Natural killer cell treated with Interleukin-12 subunit alpha and Interleukin-12 subunit beta and Interleukin-15 and Interleukin-18, amount 100 ng/mL, for 72 hours (primary cell): ENCODE results near the gene PLD4. TPM values are rescaled to one million over a fixed set of nuclear protein-coding genes. Genes with fewer than 3 reads are reported as not detected.

Experiments
- ATAC-seq, 2 donors: fragments of 150-1000 bp; cut with Tn5 transposase in 1 of 2; sonication (Bioruptor Pico), chemical (Tn5 transposase) in 1 of 2; 2 replicates each; pipeline ENCODE4 v1.10.0; 2021
- DNase-seq: peaks from one replicate; pipeline ENCODE4 v3.0.0; 2022; ENCODE audit warnings: low spot score
- H3K27ac Mint-ChIP-seq, 2 donors: 1 replicate in 1 of 2; 2 replicates in 1 of 2; pipeline ENCODE4 v1.8.0; 2022; ENCODE audit warnings: mixed read lengths in 2 of 2, mild to moderate bottlenecking in 1 of 2, moderate library complexity in 1 of 2
- H3K27me3 Mint-ChIP-seq, 2 donors: 1 replicate in 1 of 2; 2 replicates in 1 of 2; pipeline ENCODE4 v1.8.0; 2022; ENCODE audit warnings: mixed read lengths in 2 of 2
- H3K36me3 Mint-ChIP-seq: one replicate; pipeline ENCODE4 v1.8.0; 2022; ENCODE audit warnings: mixed read lengths
- H3K4me1 Mint-ChIP-seq, 2 donors: 1 replicate in 1 of 2; 2 replicates in 1 of 2; pipeline ENCODE4 v1.8.0; 2022; ENCODE audit warnings: low read depth in 2 of 2, mixed read lengths in 2 of 2, mild to moderate bottlenecking in 1 of 2
- H3K4me3 Mint-ChIP-seq: one replicate; pipeline ENCODE4 v1.8.0; 2022; ENCODE audit warnings: mixed read lengths
- H3K9me3 Mint-ChIP-seq: 2 replicates; pipeline ENCODE4 v1.8.0; 2022; ENCODE audit warnings: mixed read lengths
- total RNA-seq, 2 donors: library from RNA; stranded (reverse); gene quantifications; one replicate each; pipeline ENCODE4 v1.2.3, GENCODE V29; 2022

The PLD4 gene
- total RNA-seq, 2 donors from 2014 or later = not detected

DNA sequence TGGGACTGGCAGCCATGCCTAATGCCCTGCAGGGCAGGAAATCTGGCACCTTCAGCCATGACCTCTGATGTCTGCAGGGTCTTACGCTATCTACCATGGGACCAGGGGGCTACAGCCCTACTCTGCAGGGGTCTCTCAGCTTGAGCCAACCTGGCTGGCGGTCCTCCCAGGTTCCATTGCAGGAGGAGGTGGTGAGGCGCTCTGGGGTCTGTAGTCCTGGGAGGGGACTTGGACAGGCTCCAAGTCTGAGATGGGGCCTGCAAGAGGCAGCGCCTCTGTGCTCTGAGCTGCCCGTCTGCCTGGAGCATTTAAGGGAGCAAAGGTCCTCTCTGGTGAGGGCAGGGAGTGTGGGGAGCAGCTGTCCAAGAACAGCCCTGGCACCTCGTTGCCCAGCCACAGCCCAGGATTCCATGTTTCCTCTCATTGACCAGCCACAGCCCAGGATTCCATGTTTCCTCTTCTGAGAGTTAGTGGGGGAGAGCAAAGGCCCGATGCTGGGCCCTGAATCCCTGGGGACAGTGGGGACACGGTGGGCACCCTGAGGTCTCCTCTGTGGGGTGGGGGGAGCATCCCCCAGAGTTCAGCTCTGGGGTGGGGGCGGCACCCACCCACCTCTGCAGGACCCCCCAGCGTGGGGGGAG, 655 bp downstream of the PLD4 start:
- DNase-seq = no peak
- no peak for ATAC-seq
- Mint-ChIP-seq H3K9me3 (no peaks in the 10 kb centered on the region), H3K36me3 (no peaks in the 10 kb centered on the region), H3K4me3 (no peak overlapping the region), H3K27me3 (peaks cover 3 to 10% of the 10 kb centered on the region in 2 donors), H3K27ac (no peak overlapping the region), H3K4me1 (no peaks in the 10 kb centered on the region)

DNA sequence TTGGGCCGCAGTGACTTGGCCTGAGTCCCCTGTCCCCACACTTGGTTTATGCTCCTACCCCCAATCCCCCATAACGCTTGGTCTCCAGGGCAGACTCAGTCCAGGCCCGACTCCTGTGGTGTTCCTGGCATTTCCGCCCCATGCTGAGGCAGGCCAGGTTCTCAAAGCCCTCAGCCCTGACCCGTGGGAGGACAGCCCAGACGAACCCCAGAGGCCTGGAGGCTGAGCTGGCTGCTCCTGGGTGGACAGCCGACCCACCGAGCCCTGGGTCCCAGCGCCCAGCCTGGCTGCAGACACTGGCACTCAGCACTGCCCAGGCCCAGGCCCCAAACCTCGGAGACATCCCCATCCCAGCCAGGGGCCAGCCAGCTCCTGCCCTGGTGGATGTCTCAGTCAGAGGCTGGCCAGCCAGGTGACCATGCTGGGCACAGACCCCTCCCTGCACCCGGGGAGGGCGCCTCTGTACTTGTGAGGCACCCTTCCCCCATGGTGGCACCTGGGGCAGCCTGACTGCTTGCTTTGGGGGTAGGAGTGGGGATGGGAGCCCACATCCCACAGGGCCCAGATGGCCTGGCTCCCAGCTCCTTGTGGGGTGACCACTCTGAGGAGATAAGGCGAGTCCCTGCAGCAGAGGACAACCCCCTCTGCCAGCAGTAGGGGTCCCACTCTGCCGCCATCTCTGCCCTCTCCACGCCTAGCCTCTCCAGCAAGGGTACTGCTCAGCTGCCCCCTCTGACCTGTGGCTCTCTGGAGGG, 1.4 kb downstream of the PLD4 start:
- Mint-ChIP-seq H3K36me3 (no peaks in the 10 kb centered on the region), H3K27me3 (peaks cover 3 to 8% of the 10 kb centered on the region in 2 donors), H3K4me1 (no peaks in the 10 kb centered on the region), H3K4me3 (no peak overlapping the region), H3K27ac (no peak overlapping the region), H3K9me3 (no peaks in the 10 kb centered on the region)
- no peak for DNase-seq
- no peak for ATAC-seq

- DNase-seq = no peak
- ATAC-seq = no peak
- H3K27me3 Mint-ChIP-seq = no peaks in the 10 kb centered on the region
- H3K9me3 Mint-ChIP-seq = no peaks in the 10 kb centered on the region
- no peaks in the 10 kb centered on the region for H3K4me1 Mint-ChIP-seq
- H3K27ac Mint-ChIP-seq = no peak overlapping the region
- H3K4me3 Mint-ChIP-seq = no peak overlapping the region
- no peaks in the 10 kb centered on the region for H3K36me3 Mint-ChIP-seq
Measured at GRCh38 chr14:104926619-104927431, 2.1 kb downstream of the PLD4 start.

DNA sequence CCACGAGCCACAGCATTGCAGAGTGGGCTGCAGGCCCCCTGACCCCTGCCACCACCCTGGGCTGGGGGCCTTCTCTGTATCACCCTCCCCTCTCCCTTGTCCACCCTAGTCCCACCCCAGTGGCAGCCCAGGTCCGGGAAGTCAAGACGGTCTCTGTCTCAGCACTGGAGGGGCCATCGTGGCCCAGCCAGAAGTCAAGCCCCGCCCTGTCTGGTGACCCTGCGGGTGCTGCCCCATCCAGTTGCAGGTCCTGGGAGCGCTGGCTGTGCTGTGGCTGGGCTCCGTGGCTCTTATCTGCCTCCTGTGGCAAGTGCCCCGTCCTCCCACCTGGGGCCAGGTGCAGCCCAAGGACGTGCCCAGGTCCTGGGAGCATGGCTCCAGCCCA, 2.7 kb downstream of the PLD4 start:
- no peak for ATAC-seq

GRCh38 chr14:104927901-104928300, 3.2 kb downstream of the PLD4 start:
- no peak for DNase-seq
- H3K4me1 Mint-ChIP-seq = no peaks in the 10 kb centered on the region
- no peaks in the 10 kb centered on the region for H3K27me3 Mint-ChIP-seq

More for the DNA sequence above, 2.7 kb downstream of the PLD4 start:
- Mint-ChIP-seq H3K9me3 (no peaks in the 10 kb centered on the region), H3K36me3 (no peaks in the 10 kb centered on the region), H3K4me1 (no peaks in the 10 kb centered on the region), H3K4me3 (no peak overlapping the region), H3K27ac (no peak overlapping the region), H3K27me3 (no peaks in the 10 kb centered on the region)
- no peak for DNase-seq

DNA sequence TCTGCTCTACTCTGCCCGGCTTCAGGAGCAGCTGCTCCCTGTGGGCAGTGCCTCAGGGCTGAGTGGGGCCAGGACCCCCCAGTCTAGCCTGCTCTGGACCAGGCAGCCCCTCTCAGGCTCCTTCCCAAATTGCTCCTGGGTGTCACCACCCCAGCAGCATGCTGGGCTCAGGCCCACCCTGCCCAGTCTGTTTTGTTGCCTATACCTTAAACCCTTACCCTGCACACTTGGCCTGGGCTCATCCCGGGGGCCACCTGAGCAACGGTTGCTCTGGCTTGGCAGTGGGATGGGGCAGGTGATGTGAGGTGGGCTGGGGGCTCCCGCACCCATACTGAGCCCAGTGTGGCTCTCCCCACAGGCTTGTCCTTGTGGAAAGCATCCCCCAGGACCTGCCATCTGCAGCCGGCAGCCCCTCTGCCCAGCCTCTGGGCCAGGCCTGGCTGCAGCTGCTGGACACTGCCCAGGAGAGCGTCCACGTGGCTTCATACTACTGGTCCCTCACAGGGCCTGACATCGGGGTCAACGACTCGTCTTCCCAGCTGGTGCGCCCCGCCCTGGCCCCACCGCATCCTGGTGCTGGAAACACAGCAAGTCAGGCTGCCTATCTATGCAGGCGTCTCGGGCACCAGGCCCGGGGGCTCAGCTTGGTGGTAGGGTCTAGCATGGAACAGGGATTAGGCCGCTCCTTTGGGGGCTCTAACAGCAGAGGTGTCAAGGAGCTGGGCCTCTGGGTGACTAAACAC, 3.9 kb downstream of the PLD4 start:
- Mint-ChIP-seq H3K4me1 (no peaks in the 10 kb centered on the region), H3K36me3 (no peaks in the 10 kb centered on the region), H3K4me3 (no peak overlapping the region), H3K27me3 (no peaks in the 10 kb centered on the region), H3K27ac (no peak overlapping the region), H3K9me3 (no peaks in the 10 kb centered on the region)
- ATAC-seq (no peak), DNase-seq (no peak)

More at GRCh38 chr14:104927901-104928300, 3.2 kb downstream of the PLD4 start:
- Mint-ChIP-seq H3K9me3 (no peaks in the 10 kb centered on the region), H3K36me3 (no peaks in the 10 kb centered on the region), H3K27ac (no peak overlapping the region), H3K4me3 (no peak overlapping the region)
- ATAC-seq = no peak

DNA sequence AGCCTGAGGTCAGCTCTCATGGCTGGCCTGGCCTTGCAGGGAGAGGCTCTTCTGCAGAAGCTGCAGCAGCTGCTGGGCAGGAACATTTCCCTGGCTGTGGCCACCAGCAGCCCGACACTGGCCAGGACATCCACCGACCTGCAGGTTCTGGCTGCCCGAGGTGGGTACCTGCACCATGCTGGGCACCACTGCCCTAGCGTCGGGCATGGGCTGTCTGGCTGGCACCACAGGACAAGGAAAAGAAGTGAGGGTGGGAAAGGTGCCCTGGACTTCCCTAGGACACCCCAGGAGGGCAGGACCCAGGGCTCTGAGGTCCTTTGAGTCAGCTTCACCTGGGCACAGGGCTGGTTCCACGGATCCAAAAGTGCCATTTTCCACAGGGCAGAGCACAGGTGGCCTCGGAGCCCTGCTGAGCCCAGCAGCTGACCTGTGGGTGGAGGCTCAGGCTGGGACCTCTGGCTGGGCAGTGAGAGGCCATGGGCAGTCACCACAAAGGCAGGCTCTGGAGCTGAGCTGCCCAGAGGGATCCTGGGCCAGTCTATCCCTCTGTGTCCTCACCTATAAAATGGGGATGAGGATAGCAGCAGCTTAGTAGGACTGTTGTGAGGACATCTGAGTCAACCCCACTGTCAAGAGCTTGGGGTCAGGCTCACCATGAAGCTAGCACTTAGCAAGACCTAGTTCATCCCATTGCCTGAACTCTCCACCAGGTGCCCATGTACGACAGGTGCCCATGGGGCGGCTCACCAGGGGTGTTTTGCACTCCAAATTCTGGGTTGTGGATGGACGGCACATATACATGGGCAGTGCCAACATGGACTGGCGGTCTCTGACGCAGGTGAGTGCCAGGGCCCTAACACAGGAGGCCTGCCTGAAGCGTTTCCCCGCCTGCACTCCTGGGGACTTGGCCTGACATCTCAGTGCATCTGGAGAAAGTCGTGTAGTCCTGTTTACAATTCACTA, 4.9 kb downstream of the PLD4 start:
- Mint-ChIP-seq H3K4me1 (peaks cover 0 to 3% of the 10 kb centered on the region in 2 donors), H3K27ac (no peak overlapping the region), H3K9me3 (no peaks in the 10 kb centered on the region), H3K36me3 (no peaks in the 10 kb centered on the region), H3K27me3 (peaks cover 2 to 3% of the 10 kb centered on the region in 2 donors), H3K4me3 (no peak overlapping the region)
- no peak for ATAC-seq
- DNase-seq = no peak

DNA sequence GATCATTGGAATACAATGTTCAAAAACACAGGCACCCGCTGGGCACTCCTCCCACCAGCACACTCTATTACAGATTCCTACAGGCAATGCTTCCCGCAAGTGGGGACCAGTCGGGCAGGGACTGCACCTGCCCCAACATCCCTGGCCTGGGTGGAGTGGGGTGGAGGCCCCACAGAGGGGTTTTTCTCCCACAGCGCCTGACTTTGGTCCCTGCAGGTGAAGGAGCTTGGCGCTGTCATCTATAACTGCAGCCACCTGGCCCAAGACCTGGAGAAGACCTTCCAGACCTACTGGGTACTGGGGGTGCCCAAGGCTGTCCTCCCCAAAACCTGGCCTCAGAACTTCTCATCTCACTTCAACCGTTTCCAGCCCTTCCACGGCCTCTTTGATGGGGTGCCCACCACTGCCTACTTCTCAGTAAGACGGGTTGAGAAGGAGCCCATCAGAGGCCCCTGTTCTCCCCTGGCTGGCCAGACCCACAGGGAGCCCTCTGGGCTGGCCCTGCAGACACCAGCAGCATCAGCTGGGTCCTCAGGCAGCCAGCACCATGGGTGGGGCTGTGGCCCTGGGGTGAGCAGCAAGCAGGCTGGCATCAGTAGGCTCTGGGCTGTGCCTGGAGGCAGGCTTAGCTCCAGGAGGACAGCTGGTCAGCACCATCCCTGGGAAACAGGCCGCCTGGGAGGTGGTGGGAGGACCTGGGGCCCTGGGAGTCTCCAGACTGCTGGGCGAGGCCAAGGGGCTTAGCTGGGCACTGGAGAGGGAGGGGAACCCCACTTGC, 6.0 kb downstream of the PLD4 start:
- Mint-ChIP-seq H3K27me3 (peaks cover 3 to 8% of the 10 kb centered on the region in 2 donors), H3K9me3 (no peaks in the 10 kb centered on the region), H3K4me3 (no peak overlapping the region), H3K4me1 (peaks cover 0 to 6% of the 10 kb centered on the region in 2 donors), H3K27ac (no peak overlapping the region), H3K36me3 (no peaks in the 10 kb centered on the region)
- DNase-seq = no peak
- ATAC-seq = no peak

GRCh38 chr14:104931304-104931770, 6.7 kb downstream of the PLD4 start:
- no peak overlapping the region for H3K27ac Mint-ChIP-seq
- DNase-seq (no peak), ATAC-seq (no peak)
- no peak overlapping the region for H3K4me3 Mint-ChIP-seq
- peaks cover 0 to 6% of the 10 kb centered on the region in 2 donors for H3K4me1 Mint-ChIP-seq
- H3K36me3 Mint-ChIP-seq = no peaks in the 10 kb centered on the region
- no peaks in the 10 kb centered on the region for H3K9me3 Mint-ChIP-seq
- H3K27me3 Mint-ChIP-seq = peaks cover 3 to 8% of the 10 kb centered on the region in 2 donors

- Mint-ChIP-seq H3K27me3 (peaks cover 5 to 8% of the 10 kb centered on the region in 2 donors), H3K4me1 (peaks cover 0 to 6% of the 10 kb centered on the region in 2 donors), H3K4me3 (peak overlapping the region; percentile 25), H3K36me3 (no peaks in the 10 kb centered on the region), H3K9me3 (no peaks in the 10 kb centered on the region), H3K27ac (no peak overlapping the region)
- DNase-seq (no peak), ATAC-seq (no peak)
Measured at GRCh38 chr14:104931771-104932675, 7.3 kb downstream of the PLD4 start.
